SIG-M5 treated with dmso at 0.1 percent for 504 hours (cell line): ENCODE measurements around the gene SETX.

Experiments
- DNase-seq: peaks from one replicate; lab custom pipeline; 2025; ENCODE audit not compliant: unreplicated experiment; lab: John Stamatoyannopoulos, UW

Gene SETX

DNA sequence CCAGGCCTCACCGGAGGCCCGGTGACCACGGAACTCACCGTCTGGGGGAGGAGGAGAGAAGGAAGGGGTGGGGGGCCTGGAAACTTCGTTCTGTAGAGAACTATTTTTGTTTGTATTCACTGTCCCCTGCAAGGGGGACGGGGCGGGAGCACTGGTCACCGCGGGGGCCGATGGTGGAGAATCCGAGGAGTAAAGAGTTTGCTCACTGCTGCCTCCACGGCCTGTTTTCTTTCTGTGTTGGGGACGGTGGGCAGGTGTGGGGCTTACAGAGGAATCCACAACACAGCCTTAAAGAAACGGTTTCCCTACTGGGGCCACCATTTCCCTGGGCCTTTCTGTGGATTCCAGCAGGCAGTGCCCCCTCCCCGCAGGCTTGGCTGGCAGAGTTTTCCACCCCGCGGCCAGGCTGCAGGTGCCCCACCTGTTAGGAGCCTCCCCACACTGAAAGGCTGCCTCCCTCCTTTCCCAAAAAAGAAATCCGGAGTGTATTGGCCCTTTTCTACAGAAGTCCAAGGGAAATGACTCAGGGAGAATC is 112.1 kb downstream of the SETX start:
- DNase-seq, result no peak

- peak; percentile 44 for DNase-seq
Measured at GRCh38 chr9:132241840-132242620, 112.8 kb downstream of the SETX start.

GRCh38 chr9:132241483-132241839 is 113.3 kb downstream of the SETX start:
- no peak for DNase-seq

- DNase-seq, result peak; percentile 93
Measured at GRCh38 chr9:132240841-132241482, 113.8 kb downstream of the SETX start.

GRCh38 chr9:132239999-132240840 is 114.6 kb downstream of the SETX start:
- no peak for DNase-seq

- DNase-seq, result peak; percentile 11
Measured at GRCh38 chr9:132239518-132239917, 115.3 kb downstream of the SETX start.

DNA sequence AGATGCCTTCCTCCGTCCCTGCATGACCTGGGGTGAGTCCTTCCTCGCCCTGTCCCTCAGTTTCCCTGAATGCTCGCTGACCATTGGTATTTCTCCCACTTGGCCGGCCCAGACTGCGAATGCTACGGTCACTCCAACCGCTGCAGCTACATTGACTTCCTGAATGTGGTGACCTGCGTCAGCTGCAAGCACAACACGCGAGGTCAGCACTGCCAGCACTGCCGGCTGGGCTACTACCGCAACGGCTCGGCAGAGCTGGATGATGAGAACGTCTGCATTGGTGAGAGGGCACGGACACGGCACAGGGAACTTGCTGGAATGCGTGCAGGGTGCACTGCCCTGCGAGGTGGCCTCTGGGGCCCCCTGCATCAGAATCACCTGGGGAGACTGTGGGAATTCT is 115.8 kb downstream of the SETX start:
- no peak for DNase-seq

- no peak for DNase-seq
Measured at GRCh38 chr9:132238026-132238972, 116.5 kb downstream of the SETX start.

DNA sequence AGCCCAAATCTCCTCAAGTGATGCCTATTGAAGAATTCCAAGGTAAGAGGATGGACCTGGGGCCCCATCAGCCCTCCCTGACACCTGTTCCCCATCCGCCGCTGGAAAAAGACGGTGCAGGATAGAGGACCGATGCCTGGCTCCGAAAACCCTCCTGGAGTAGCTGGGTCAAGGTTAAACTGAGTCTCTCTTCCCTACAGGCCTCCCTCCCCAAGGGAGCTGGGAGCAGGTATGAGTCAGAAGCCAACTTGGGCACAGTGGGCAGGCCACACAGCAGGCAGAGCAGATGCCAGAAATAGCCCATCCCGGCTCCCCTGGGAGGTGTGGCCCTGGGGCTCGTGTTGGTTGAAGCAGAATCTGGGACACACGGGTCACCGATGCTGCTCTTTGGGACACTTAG is 117.3 kb downstream of the SETX start:
- DNase-seq, result no peak

- DNase-seq, result no peak
Measured at GRCh38 chr9:132236662-132237311, 118.0 kb downstream of the SETX start.

DNA sequence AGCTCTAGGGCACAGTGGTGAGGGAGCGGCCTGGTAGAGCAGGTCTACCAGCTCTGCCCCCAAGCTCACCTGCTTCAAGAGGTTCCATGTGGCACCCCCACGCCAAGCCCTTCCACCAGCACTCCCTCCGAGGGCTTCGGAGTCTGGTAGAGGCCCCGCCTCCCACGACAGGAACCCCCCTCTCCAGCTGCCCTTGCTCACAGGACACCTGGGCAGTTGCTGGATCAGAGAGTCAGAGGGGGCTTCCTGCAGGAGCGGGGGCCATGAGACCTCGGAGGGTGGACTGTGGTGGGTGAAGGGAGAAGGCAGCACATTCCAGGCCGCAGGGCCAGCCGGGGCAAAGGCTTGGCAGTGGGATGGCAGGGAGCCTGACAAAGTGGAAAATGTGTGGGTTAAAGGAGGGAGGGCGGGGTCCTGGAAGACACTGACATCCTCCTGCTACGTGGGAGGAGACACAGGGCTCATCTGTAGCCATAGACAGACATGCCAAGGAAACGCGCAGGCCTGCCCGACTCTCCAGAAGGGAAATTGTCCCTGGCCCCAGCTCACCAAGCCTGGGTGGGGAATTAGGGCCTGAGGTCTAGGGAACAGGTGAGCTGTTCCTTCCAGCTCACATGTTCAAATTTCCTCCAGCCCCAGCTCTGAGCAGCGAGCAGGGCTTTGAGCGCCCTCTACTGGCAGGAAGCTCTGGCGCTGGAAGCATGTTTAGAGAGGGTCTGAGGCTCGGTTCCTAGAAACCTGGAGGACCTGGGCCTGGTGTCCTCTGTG is 118.7 kb downstream of the SETX start:
- DNase-seq, result peak; percentile 45

DNA sequence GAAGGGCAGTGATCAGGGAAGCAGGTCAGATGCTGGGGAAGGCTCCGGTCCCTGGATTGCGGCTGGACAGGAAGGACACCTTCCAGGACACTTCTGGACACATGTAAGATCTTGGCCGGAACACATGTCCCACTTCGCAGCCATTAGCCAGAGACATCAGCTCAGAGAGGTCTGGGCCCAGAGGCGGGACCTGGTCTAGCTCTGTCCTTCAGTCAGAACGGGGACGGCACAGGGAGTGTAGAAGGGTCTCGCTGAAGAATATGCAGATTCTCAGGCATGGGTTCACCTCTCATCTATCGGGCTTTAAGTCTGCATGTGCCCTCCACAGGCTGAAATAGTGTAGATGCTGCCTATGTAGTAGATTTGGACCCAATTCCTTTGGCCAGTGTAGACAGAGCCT is 119.7 kb downstream of the SETX start:
- no peak for DNase-seq

DNA sequence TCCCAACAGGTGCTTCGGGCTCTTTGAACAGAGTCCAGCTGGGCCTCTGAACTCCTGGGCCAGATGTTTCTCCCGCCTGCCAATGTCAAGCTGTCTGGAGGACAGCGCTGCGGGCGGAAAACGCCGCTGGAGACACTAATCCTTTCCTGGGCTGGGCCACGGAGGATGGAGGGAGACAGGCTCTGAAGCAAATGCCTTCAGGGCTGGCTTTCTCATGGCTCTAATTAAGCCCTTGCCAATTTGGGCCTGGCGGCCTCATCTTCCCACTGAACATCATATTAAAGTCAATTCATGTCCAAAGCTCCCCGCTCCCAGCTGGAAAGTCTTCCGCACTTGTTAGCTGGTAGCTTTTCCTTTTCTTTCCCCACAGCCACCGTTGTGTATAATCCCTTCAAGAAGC is 120.3 kb downstream of the SETX start:
- no peak for DNase-seq

GRCh38 chr9:132233138-132233537 is 121.6 kb downstream of the SETX start:
- no peak for DNase-seq

DNA sequence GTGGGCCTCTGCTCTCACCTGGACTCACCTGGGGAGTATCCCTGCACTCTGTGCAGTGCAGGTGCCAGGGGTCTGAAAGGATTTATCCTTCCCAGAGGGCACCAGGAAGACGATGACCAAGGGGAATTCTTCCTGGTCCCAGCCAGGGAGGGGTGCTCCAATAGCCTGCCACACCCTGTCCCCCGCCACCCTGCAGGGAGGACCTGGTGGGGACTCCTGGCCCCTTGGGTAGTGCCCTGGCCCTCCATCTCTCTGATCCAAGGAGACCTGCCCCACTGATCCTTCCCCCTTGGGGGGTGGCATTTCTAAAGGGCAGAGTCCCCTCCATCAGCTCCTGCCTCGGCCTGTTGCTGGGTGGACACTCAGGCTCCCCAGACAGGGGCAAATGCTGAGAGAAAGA is 122.3 kb downstream of the SETX start:
- DNase-seq, result no peak

GRCh38 chr9:132231019-132231701 is 123.6 kb downstream of the SETX start:
- no peak for DNase-seq

DNA sequence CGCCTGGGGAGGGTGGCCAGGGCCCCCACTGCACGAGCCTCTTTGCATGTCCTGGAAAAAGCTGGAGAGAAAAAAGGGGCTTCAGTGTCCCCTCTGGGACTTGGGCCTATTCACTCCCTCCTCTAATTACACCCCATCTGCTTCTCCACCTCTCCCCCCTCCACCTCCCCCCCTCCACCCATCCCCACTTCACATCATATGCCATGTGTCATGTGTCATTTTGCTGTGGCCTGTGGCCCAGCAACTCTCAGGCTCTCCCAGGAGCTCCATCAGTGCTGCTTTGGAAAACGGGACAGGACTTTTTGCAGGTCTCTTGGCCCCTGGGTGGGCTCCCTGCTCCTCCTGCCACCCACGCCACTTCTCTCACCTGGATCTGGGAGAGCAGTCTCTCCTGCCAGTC is 124.2 kb downstream of the SETX start:
- DNase-seq, result no peak

GRCh38 chr9:132228062-132228461 is 126.7 kb downstream of the SETX start:
- DNase-seq, result no peak
